ENCODE measurements around the gene ASS1. TPM values are rescaled to one million over a fixed set of nuclear protein-coding genes. Genes with fewer than 3 reads are reported as not detected.

The ASS1 gene
- total and polyA plus RNA-seq, 5 donors: 37.6 to 88.3 (median 60.4) TPM

- no peaks in the 10 kb centered on the region for H3K4me1 ChIP-seq (ENCODE audit: control insufficient read depth, insufficient read depth, low read length)
- intact Hi-C loops (cut with DNase I): no loop called here
- no peak for ATAC-seq
Observed at GRCh38 chr9:130476151-130476730, 31.5 kb downstream of the ASS1 start.

GRCh38 chr9:130477564-130477963 is 32.8 kb downstream of the ASS1 start:
- Histone ChIP-seq H3K27ac (ENCODE audit: low read length) (no peak overlapping the region), H3K27me3 (ENCODE audit: control insufficient read depth, insufficient read depth) (no peaks in the 10 kb centered on the region), H3K9me3 (ENCODE audit: control insufficient read depth, low read length) (no peaks in the 10 kb centered on the region), H3K4me3 (ENCODE audit: low read length) (no peak overlapping the region), H3K4me1 (ENCODE audit: control insufficient read depth, insufficient read depth, low read length) (no peaks in the 10 kb centered on the region)
- WGBS: 93% methylated on average over 12 of the region's 12 CpGs
- no peak for ATAC-seq
- DNase-seq: peak in 1 of 3 donors; percentile 18
- intact Hi-C loops (cut with DNase I): no loop called here

More at GRCh38 chr9:130476151-130476730, 31.5 kb downstream of the ASS1 start:
- Histone ChIP-seq H3K4me3 (ENCODE audit: low read length) (no peak overlapping the region), H3K9me3 (ENCODE audit: control insufficient read depth, low read length) (no peaks in the 10 kb centered on the region), H3K27ac (ENCODE audit: low read length) (no peak overlapping the region), H3K27me3 (ENCODE audit: control insufficient read depth, insufficient read depth) (no peaks in the 10 kb centered on the region)
- peak in 1 of 3 donors; percentile 35 for DNase-seq
- 87% methylated on average over 21 of the region's 21 CpGs for WGBS

GRCh38 chr9:130478152-130478551 is 33.4 kb downstream of the ASS1 start:
- Histone ChIP-seq H3K4me1 (ENCODE audit: control insufficient read depth, insufficient read depth, low read length) (no peaks in the 10 kb centered on the region), H3K27me3 (ENCODE audit: control insufficient read depth, insufficient read depth) (no peaks in the 10 kb centered on the region), H3K9me3 (ENCODE audit: control insufficient read depth, low read length) (no peaks in the 10 kb centered on the region), H3K27ac (ENCODE audit: low read length) (no peak overlapping the region), H3K4me3 (ENCODE audit: low read length) (no peak overlapping the region)
- DNase-seq (peak in 1 of 3 donors; percentile 17), ATAC-seq (no peak)
- intact Hi-C loops (cut with DNase I): no loop called here
- 92% methylated on average over 9 of the region's 9 CpGs for WGBS

DNA sequence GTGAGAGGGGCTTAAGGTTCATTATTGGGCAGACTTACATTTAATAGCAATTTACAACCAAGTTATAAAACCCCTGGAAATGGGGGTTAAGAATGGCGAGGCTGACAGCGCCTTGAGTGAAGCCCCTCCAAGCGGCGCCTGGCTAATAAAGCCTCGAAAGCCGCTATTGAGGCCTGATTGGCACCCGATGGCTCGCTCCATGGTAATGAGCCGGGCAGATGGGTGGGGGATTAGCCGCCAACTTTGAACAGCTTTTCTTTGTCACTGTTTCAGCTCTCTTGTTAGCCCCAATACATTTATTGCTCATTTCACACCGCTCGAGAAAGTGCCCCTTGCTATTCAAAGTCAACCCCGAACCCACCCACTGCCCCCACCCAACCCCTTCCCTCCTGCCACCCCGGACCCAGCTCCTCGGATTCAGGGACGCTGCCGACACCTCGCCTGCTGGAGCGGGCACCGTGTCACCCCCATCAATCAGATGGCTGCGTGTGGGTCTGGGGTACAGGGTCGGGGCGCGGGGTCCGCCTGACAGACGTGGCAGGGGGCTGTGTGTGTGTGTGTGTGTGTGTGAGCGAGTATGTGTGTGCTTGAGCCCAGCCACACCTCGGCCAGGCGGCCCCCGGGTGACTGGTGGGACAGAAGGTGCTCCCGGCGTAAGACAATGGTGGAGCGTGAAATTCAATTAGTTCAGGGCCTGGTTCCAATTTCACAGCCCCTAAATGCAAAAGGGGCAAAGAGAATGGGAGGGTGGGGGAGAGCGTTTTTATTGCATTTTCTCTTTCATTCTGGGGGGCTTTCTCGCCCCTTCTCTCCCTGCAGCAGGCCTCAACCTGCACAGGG is 34.2 kb downstream of the ASS1 start:
- H3K9me3 ChIP-seq (ENCODE audit: control insufficient read depth, low read length): no peaks in the 10 kb centered on the region
- H3K27ac ChIP-seq (ENCODE audit: low read length): no peak overlapping the region
- no peak overlapping the region for H3K4me3 ChIP-seq (ENCODE audit: low read length)
- ATAC-seq (no peak), DNase-seq (peak in 1 of 3 donors; percentile 35)
- no peaks in the 10 kb centered on the region for H3K4me1 ChIP-seq (ENCODE audit: control insufficient read depth, insufficient read depth, low read length)
- H3K27me3 ChIP-seq (ENCODE audit: control insufficient read depth, insufficient read depth): no peaks in the 10 kb centered on the region
- WGBS: 88% methylated on average over 35 of the region's 35 CpGs
- intact Hi-C loops (cut with DNase I): no loop called here

- ATAC-seq: no peak
- 88% methylated on average over 19 of the region's 19 CpGs for WGBS
- DNase-seq: peak in 1 of 3 donors; percentile 27
- intact Hi-C loops (cut with DNase I): no loop called here
- no peaks in the 10 kb centered on the region for H3K9me3 ChIP-seq (ENCODE audit: control insufficient read depth, low read length)
- no peaks in the 10 kb centered on the region for H3K27me3 ChIP-seq (ENCODE audit: control insufficient read depth, insufficient read depth)
- H3K27ac ChIP-seq (ENCODE audit: low read length): no peak overlapping the region
- H3K4me1 ChIP-seq (ENCODE audit: control insufficient read depth, insufficient read depth, low read length): no peaks in the 10 kb centered on the region
- H3K4me3 ChIP-seq (ENCODE audit: low read length): no peak overlapping the region
Observed at GRCh38 chr9:130479587-130479986, 34.8 kb downstream of the ASS1 start.

DNA sequence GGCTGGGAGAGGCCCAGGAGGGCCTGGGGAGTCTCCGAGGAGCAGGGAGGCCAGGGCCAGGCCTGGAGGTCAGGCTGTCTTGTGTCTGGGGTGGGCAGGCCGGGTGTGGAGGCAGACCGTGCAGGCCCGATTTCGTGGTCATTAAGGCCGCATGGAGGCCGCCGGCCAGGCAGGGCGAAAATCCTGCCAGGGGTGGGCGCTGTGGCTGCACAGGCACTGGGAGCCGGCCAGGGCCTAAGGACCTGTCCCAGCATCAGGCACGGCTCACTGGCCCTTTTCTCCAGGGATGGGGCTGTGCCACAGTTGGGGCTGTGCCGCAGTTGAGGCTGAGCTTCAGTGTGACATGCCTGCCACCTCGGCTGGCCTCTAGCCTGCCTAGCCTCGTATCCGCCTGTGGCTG is 35.9 kb downstream of the ASS1 start:
- no peak for ATAC-seq
- WGBS: 79% methylated on average over 16 of the region's 16 CpGs
- Histone ChIP-seq H3K4me3 (ENCODE audit: low read length) (no peak overlapping the region), H3K9me3 (ENCODE audit: control insufficient read depth, low read length) (no peaks in the 10 kb centered on the region), H3K27me3 (ENCODE audit: control insufficient read depth, insufficient read depth) (no peaks in the 10 kb centered on the region), H3K4me1 (ENCODE audit: control insufficient read depth, insufficient read depth, low read length) (no peaks in the 10 kb centered on the region), H3K27ac (ENCODE audit: low read length) (no peak overlapping the region)
- intact Hi-C loops (cut with DNase I): no loop called here
- no peak for DNase-seq

GRCh38 chr9:130482463-130482862 is 37.7 kb downstream of the ASS1 start:
- DNase-seq (no peak), ATAC-seq (no peak)
- H3K4me3 ChIP-seq (ENCODE audit: low read length): no peak overlapping the region
- H3K9me3 ChIP-seq (ENCODE audit: control insufficient read depth, low read length): no peaks in the 10 kb centered on the region
- no peaks in the 10 kb centered on the region for H3K27me3 ChIP-seq (ENCODE audit: control insufficient read depth, insufficient read depth)
- no peaks in the 10 kb centered on the region for H3K4me1 ChIP-seq (ENCODE audit: control insufficient read depth, insufficient read depth, low read length)
- WGBS: 65% methylated on average over 5 of the region's 5 CpGs
- intact Hi-C loops (cut with DNase I): no loop called here
- no peak overlapping the region for H3K27ac ChIP-seq (ENCODE audit: low read length)

- DNase-seq (no peak), ATAC-seq (no peak)
- intact Hi-C loops (cut with DNase I): no loop called here
- no peaks in the 10 kb centered on the region for H3K9me3 ChIP-seq (ENCODE audit: control insufficient read depth, low read length)
- no peaks in the 10 kb centered on the region for H3K4me1 ChIP-seq (ENCODE audit: control insufficient read depth, insufficient read depth, low read length)
- 59% methylated on average over 16 of the region's 16 CpGs for WGBS
- H3K27ac ChIP-seq (ENCODE audit: low read length): no peak overlapping the region
- H3K27me3 ChIP-seq (ENCODE audit: control insufficient read depth, insufficient read depth): no peaks in the 10 kb centered on the region
- no peak overlapping the region for H3K4me3 ChIP-seq (ENCODE audit: low read length)
Observed at GRCh38 chr9:130483371-130483971, 38.7 kb downstream of the ASS1 start.

- intact Hi-C loops (cut with DNase I): no loop called here
- no peaks in the 10 kb centered on the region for H3K27me3 ChIP-seq (ENCODE audit: control insufficient read depth, insufficient read depth)
- ATAC-seq: peak in 1 of 2 donors; percentile 17
- 75% methylated on average over 21 of the region's 21 CpGs for WGBS
- no peaks in the 10 kb centered on the region for H3K4me1 ChIP-seq (ENCODE audit: control insufficient read depth, insufficient read depth, low read length)
- no peak overlapping the region for H3K27ac ChIP-seq (ENCODE audit: low read length)
- no peak overlapping the region for H3K4me3 ChIP-seq (ENCODE audit: low read length)
- H3K9me3 ChIP-seq (ENCODE audit: control insufficient read depth, low read length): no peaks in the 10 kb centered on the region
- DNase-seq: peak in 2 of 3 donors; percentile 4 to 27
Observed at GRCh38 chr9:130484362-130485072, 39.8 kb downstream of the ASS1 start.

DNA sequence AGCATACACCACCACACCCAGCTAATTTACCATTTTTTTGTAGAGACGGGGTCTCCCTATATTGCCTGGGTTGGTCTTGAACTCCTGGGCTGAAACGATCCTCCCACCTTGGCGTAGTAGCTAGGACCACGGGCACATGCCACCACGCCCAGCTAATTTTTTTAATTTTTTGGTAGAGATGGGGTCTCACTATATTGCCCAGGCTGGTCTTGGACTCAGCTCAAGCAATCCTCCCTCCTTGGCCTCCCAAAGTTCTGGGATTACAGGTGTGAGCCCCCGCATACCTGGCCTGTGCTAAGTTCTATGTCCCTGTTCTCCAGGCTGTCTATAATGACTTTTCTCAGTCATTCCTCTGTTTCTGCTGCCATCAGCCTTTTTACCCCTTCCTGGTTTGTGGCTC is 41.3 kb downstream of the ASS1 start:
- H3K27ac ChIP-seq (ENCODE audit: low read length): no peak overlapping the region
- no peaks in the 10 kb centered on the region for H3K27me3 ChIP-seq (ENCODE audit: control insufficient read depth, insufficient read depth)
- DNase-seq (peak in 1 of 3 donors; percentile 2), ATAC-seq (no peak)
- H3K9me3 ChIP-seq (ENCODE audit: control insufficient read depth, low read length): no peaks in the 10 kb centered on the region
- 94% methylated on average over 6 of the region's 6 CpGs for WGBS
- H3K4me1 ChIP-seq (ENCODE audit: control insufficient read depth, insufficient read depth, low read length): no peaks in the 10 kb centered on the region
- intact Hi-C loops (cut with DNase I): no loop called here
- H3K4me3 ChIP-seq (ENCODE audit: low read length): no peak overlapping the region

- DNase-seq (no peak), ATAC-seq (no peak)
- Histone ChIP-seq H3K27me3 (ENCODE audit: control insufficient read depth, insufficient read depth) (no peaks in the 10 kb centered on the region), H3K27ac (ENCODE audit: low read length) (no peak overlapping the region), H3K4me1 (ENCODE audit: control insufficient read depth, insufficient read depth, low read length) (no peaks in the 10 kb centered on the region), H3K9me3 (ENCODE audit: control insufficient read depth, low read length) (no peaks in the 10 kb centered on the region), H3K4me3 (ENCODE audit: low read length) (no peak overlapping the region)
- WGBS: 66% methylated on average over 6 of the region's 6 CpGs
- intact Hi-C loops (cut with DNase I): no loop called here
Observed at GRCh38 chr9:130487500-130487899, 42.7 kb downstream of the ASS1 start.
